Frontal cortex (tissue), 4 donors: ENCODE data around the gene CISH. TPM values are rescaled to one million over a fixed set of nuclear protein-coding genes. Genes with fewer than 3 reads are reported as not detected.

ENCODE experiments used
- DNase-seq, 2 donors: peaks; one replicate each; pipeline ENCODE4 v3.0.0; 2012; ENCODE audit warnings: low spot score in 2 of 2
- FAIRE-seq: peaks from 2 replicates; lab custom pipeline; 2012; peaks lifted over from hg19 to GRCh38; lab: Jason Lieb, UNC
- total RNA-seq: library from RNA; depleted of rRNA; stranded (reverse); fragments of >200 nt; gene quantifications from one replicate; pipeline ENCODE4 v1.2.3, GENCODE V29; 2014
- donor health status: control.
- donor health status: control.
- donor health status: control.

CISH gene
- total RNA-seq, 1 donor from 2014 or later = 0.41 TPM

GRCh38 chr3:50580683-50581458 is 30.7 kb downstream of the CISH start:
- no peak for FAIRE-seq
- DNase-seq = no peak

- DNase-seq = no peak
- FAIRE-seq = no peak
Observed at GRCh38 chr3:50577348-50577747, 34.2 kb downstream of the CISH start.

- no peak for DNase-seq
- FAIRE-seq = no peak
Observed at GRCh38 chr3:50575372-50575771, 36.2 kb downstream of the CISH start.

DNA sequence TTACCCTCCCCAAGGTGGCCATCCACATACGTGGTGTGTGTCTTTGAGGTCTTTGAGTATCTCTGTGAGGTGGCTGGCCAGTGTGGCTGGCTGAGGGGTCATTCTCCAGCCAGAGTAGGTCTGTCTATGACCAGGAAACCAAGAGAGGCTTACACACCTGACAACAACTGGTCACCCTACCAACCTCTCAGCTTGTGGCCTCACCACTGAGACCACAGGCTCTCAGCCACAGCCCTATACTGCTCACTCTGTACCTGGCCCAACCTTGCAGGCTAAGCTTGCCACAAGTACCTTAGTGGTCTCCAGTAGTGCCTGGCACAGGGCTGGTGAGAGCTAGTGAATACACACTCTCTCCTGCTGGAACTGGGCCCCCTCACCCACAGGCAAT is 37.1 kb downstream of the CISH start:
- DNase-seq = no peak
- FAIRE-seq = no peak

GRCh38 chr3:50573566-50574443 is 37.8 kb downstream of the CISH start:
- FAIRE-seq = no peak
- DNase-seq = no peak

DNA sequence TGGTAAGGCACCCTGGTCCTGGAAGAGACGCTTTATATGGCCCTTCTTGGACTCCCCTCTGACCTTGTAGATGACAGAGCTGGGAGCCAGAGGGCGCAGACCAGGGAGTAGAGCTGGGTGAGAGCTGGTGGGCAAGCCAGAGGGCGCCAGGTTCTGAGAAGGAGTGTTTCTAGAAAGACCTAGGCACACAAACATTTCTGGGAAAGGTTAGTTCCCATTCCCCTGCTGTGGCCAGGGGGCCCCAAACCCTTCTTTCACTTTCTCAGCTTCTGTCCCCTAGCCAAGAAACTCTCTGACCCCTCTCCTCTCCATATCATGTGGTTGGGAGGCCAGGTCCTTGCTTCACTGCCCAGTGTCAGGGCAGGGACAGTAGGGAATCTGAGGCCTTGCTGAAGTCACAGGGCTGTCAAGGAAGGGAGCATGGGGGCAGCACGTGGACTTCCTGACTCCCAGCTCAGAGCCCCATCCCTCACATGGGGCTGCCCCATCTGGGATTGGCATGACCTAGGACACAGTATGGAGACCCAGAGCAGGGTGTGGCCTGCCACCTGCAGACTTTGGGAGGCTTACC is 38.7 kb downstream of the CISH start:
- DNase-seq (no peak), FAIRE-seq (no peak)

- no peak for FAIRE-seq
Observed at GRCh38 chr3:50572158-50572557, 39.4 kb downstream of the CISH start.

DNA sequence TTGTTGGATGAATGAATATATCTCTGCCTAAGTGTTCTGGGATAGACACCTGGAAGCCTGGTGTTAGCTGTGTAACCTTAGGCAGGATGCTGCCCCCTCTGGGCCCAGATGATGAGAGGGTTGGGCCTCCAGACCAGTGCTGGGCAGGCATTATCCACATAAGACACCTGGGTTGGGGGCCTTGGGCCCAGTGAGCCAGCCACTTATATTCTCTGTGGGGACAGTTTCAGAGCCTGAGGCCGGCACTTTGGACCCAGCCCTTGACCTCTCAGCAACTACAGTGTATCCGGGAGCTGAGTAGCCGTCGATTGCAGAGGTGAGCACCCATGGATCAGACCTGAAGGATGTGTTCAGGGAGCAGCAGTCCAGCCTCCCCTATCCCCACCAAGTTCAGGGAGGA is 40.1 kb downstream of the CISH start:
- no peak for FAIRE-seq

More at GRCh38 chr3:50572158-50572557, 39.4 kb downstream of the CISH start:
- DNase-seq = peak; percentile 63 to 80

DNA sequence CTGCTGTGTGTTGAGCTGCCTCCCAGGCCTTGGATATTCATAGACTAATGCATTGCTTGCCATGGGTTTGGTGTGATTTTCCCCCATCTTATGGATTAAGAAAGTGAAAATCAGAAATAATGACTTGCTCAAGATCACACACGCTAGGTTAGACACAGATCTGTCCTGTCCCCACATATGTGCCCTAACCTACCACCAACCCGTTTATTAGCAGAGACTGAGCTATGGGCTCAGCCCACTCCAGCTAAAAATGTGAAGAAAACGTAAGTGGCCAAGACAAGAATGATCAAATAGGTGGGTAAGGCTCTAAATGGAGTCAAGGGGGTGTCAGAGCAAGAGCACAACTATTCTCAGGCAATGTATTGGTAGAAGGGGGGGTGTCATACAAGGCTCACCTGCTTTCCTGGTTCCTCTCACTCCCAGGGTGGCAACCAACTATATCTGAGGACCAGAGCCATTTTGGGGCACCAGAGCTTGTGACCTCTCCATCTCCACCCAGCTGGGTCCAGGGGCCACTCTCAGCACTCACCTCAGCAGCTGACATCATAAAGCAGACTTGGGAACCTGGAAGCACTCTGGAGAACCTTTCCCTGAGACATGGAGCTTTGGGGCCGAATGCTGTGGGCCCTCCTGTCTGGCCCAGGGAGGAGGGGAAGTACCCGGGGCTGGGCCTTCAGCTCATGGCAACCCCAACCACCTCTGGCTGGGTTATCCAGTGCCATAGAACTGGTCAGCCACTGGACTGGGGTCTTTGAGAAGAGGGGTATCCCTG is 40.9 kb downstream of the CISH start:
- no peak for FAIRE-seq
- no peak for DNase-seq

More for the DNA sequence above, 40.1 kb downstream of the CISH start:
- DNase-seq = no peak

DNA sequence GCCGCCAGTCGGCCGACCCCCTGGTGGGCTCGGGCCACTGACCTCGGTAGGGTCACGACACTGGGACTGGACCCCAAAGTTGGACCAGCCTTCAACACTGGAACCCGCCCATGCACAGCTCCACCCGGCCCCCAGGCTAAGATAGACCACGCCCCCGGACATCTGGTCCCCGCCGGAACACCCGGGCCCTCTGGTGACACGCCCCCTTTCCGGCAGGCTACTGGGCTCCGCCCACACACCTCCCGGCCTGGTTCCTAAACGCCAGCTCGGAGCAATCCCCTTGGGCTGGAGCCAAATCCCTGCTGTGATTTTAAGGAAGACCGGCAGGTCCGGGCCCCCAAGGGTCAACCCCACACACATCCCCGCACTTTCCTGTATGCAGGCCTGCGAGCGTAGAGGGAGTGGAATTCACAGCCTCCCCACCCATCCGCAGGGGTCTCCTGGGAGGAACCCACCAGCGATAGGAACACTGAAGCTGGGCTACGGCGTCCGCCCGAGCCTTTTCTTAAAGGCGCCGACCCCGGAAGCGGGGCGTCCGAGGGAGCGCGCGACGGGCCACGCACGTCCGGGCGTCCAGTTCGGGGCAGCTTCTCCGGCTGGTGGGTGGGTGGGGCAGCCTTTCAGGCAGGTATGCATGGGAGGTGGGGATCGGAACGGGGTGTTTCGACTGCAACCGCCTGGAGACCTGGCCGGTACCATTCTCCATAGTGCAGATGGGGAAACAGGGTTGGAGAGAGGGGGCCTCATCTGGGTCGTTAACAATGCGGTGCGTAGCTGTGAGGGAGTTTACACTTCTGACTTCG is 42.4 kb downstream of the CISH start, which contains the start of gene HEMK1:
Gene HEMK1 (plus strand): TSS at position 576 of the 803 bp plus-strand sequence. CDS start 1,583 bp downstream, outside the sequence.
- no peak for FAIRE-seq
- DNase-seq = peak; percentile 96 to 98

- FAIRE-seq = no peak
Observed at GRCh38 chr3:50567386-50568167, 44.0 kb downstream of the CISH start, which contains the start of gene C3orf18. C3orf18 (minus strand) TSS chr3:50567747; CDS start chr3:50565699, 2,048 bp downstream.

GRCh38 chr3:50567011-50567385 is 44.6 kb downstream of the CISH start:
- no peak for FAIRE-seq

More at GRCh38 chr3:50567386-50568167, 44.0 kb downstream of the CISH start, which contains the start of gene C3orf18:
- peak; percentile 97 to 99 for DNase-seq

GRCh38 chr3:50564321-50564720 is 47.3 kb downstream of the CISH start:
- DNase-seq (no peak), FAIRE-seq (no peak)

More at GRCh38 chr3:50567011-50567385, 44.6 kb downstream of the CISH start:
- no peak for DNase-seq

DNA sequence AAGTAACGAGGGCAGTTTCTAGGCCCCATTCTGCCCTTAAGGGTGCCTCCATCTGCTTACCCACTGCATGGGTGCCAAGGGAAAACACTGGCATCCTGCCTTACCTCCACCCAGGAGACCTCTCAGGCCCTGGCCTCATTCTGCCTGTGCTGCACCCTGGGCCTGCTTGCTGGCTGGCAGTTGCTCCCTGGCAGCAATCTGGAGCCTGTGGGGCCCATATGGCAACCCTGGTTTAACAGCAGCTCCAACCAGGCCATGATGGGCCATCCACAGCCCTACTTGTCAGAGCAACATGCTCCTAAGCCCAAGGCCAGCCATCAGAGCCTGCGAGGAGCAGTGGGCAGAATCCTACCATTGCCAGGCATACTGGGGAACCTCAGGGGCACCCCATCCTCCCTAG is 47.7 kb downstream of the CISH start:
- no peak for FAIRE-seq
- no peak for DNase-seq

DNA sequence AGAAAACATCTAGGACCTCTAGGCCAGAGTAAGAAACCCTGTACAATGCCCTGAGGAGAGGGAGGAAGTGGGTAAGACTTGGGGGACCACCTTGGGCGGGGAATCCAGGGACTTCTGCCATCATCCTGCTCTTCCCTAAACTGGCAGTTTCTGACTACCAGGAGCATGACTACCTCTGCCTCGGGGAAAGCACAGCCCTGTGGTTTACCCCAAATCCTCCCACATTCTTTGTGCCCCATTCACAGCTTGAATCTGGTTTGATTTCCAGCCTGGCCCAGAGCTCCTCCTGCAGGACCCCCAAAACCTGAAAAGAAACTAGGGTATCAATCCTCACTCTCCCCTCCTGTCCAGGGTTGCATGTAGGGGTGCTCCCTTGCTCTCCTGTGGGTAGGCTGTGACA is 48.7 kb downstream of the CISH start:
- no peak for DNase-seq
- FAIRE-seq = no peak

DNA sequence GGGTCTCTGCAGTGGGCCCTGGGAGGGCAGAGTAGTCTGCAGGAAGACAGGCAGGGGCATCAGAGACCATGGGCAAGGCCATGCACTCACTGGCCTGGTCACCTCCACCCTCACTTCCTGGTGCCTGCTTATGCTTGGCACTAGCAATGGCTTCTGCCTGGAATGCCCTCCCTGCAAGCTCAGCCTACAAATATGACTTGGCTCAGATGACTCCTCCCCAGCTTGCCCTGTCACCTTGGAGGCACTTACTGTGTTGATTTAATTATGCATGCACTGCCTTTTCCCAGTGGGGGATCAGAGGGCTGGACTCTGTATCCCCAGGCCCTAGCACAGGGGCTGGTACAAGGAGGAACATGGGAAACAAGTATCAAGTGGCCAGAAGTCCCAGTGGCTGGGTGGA is 51.9 kb downstream of the CISH start:
- FAIRE-seq = no peak
- DNase-seq = no peak

DNA sequence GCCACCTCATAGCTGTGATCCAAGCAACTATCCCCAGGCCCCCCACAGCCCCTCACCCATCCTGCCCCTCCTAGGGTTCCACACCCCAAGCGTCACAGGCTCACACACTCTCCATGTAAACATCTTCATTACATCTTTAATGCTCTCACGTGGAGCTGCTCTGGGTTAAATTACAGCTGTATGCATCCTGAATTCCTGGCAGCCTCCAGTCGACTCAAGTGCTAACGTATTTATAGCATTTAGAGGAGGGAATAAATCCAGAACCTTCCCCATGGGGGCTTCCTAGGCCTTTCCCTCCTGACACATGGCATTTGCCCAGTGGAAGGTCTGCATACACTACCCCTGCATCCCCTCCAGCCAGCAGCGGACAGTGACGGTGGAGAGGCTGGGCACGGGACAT is 53.7 kb downstream of the CISH start:
- DNase-seq (no peak), FAIRE-seq (no peak)

DNA sequence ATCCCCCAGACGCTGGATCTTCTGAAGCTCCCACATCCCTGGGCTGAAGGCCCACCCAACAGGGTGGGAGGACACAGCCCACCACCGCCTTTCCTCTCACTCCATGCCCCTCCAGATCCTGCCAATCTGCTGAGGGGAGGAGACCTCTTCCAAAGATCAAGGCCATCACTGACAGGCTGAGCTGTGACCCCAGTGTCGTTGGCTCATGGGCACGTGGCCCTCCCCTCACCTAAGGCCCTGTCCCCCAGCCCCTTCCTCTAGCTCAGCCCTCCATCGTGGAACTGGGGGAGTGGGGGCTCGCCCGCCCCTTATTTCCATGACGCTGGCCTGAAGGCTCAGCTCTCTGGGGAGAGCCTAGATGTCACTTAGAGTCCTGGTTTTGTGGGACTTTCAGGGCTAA is 54.5 kb downstream of the CISH start:
- FAIRE-seq (no peak), DNase-seq (no peak)
